GM20431 (cell line): ENCODE measurements around the gene PREP.
"Not testable (repeated sequence)": the region's sequence is repeated elsewhere in the genome, so short reads cannot be mapped to it uniquely, and the experiment has no call there.

Experiments used
- in situ Hi-C: fragments of 300-500 bp; cut with MseI, MboI; formaldehyde crosslinking; loops from one replicate; pipeline ENCODE4 v1.15.0; 2020; ENCODE audit warnings: low sequenced_read_pairs; ENCODE audit not compliant: unreplicated experiment

PREP gene

DNA sequence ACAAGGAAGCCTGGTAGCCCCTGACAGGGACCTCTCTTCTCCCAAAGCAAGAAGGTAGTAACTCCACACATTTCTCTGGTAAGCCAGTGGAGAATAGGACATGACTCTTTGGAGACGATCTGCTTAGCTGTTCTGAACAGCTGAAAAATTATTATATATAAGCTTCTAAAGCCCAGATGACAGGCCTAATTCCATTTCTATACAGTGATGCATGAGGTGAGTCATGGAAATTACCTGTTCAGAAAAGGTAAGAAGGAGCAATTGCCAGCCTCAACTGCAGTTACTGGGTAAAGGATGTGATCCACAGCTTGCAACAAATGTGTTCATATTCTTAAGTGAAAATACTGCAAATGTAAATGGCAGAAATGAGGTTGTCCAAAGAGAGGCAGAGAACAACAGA lies 54.0 kb downstream of the PREP start:
- in situ Hi-C loops: no loop called here

GRCh38 chr6:105346052-105346451 lies 56.8 kb downstream of the PREP start:
- in situ Hi-C loops: no loop called here

- in situ Hi-C loops: no loop called here
Observed at GRCh38 chr6:105345506-105345905, 57.4 kb downstream of the PREP start.

DNA sequence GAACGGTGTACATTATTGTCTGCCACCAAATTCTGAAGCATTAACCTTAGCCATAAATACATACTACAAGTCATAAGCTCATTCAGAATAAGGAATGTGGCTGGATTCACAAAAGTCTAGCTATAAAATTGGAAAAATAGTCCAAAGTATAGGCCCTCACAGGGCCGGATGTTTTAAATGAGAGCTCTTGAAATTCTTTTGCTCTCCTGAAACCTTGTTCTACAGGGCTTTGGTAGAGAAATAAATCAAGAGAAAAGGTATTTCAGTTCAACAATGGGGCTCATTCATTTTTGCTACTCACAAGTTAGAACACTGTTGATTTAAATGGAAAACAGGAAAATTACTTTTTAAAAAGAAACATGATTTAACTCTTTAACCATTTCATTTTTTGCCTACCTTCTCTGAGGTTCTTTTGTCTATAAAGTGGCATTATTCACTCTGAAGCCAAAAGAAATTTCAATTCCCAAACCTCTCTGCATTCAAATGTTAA lies 58.0 kb downstream of the PREP start:
- in situ Hi-C loops: no loop called here

GRCh38 chr6:105338350-105338983 lies 64.4 kb downstream of the PREP start:
- in situ Hi-C loops: not testable (repeated sequence)

GRCh38 chr6:105336986-105337385 lies 65.9 kb downstream of the PREP start:
- in situ Hi-C loops: no loop called here

GRCh38 chr6:105332576-105332975 lies 70.3 kb downstream of the PREP start:
- in situ Hi-C loops: no loop called here

- in situ Hi-C loops: no loop called here
Observed at GRCh38 chr6:105331927-105332326, 71.0 kb downstream of the PREP start.

- in situ Hi-C loops: no loop called here
Observed at GRCh38 chr6:105330913-105331312, 72.0 kb downstream of the PREP start.

DNA sequence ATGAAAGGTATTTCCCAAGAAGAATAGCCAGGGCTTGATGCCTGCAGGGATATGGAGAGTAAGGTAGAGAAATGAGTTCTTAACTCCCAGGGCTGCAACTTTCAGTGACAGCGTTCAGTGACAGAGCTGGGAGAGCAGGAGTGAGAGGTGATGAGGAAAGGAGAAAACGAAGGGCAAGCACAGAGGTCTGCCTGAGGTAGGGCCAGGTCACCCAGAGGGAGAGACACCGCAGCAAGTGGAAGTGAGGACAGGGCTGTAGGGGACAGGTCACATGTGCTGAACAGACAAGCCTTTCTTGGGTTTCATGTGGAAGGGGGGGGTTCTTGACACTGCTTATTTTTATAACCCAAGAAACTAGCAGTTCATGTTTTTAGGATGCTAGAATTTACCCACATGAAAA lies 72.5 kb downstream of the PREP start:
- in situ Hi-C loops: no loop called here

DNA sequence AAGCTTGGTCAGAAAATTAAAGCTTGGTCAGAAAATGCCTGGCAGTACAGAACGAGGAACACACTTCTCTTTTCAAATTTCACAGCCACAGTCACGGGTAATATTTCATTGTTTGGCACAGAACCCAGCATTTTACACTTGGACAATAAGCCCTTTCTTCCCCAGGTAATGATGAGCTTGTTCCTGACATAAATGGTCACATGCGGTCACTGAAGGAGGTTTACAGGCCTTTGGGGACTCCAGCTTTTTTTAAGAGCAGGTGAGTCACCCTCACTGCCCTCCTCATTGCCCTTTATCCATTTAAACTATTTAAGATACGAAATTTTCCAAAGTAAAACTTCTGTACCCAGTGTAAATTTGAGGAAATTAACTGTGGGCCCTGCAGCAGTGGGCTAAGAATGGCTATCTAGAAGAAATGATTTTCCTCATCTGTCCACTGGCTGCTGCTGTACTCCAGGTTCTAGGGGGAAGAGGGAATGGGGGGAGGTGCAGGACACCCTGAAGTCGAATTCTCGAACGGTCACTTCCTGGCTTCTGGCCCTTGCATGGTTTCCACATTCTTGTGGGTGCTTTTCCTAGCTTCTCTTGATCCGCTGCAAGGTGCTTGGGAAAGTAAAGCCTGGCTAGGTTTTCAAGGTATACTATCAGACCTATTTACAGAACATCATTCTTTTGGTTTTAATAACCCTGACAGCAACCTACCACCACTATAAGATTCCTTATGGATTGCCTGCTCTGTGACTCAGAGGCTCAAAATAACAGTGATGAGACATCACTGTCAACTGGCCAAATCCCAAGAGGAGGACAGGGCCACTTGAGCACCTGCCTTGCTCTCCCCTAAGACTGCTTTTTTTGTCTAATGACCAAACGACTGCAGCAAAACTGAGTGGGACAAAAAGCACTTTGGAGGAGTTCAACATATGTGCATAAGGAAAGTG lies 75.8 kb downstream of the PREP start:
- in situ Hi-C loops: no loop called here

- in situ Hi-C loops: no loop called here
Observed at GRCh38 chr6:105326216-105326615, 76.7 kb downstream of the PREP start.

DNA sequence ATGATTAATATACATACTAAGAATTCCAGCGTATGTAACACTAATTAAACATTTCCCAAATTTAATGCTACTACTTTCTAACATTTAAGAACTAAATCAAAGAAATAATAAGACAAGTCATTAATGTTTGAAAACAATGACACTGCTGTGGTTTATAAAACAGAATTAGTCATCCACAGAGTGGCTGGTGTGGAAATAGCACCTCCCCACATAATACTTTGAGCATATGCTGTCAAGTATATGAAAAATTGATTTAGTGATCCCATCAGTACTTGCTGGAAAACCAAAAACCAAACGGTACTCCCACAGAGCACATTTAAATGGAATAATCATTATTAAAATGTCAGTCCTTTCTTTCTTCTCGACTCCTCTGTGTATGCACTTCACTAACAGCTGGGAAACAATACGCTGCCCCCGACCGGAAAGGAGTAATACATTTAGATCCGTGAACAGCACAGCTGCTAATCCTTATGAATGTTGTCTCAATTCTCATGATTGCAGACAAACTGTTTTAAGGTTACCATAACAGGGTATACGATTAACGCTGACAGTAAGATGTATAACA lies 78.4 kb downstream of the PREP start:
- in situ Hi-C loops: no loop called here

- in situ Hi-C loops: no loop called here
Observed at GRCh38 chr6:105322499-105323225, 80.2 kb downstream of the PREP start.

DNA sequence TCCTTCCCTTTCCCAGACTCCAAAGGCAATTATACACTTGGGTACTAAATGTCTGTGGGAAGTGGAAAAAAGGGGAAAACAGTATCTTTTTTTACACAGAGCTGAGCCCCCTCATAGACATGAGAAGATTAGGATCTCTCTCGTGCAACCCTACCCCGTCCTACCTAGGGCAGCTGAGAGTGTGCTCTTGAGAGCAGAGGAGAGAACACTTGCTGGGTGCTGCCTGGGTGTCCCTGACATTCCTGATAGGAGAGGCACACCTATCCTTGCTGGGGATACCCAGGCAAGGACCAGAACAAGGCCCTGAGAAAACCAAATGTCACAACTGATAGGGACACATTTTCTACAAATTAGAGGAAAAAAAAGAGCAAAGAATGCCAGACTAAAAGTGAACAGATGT lies 81.2 kb downstream of the PREP start:
- in situ Hi-C loops: no loop called here

GRCh38 chr6:105321207-105321606 lies 81.7 kb downstream of the PREP start:
- in situ Hi-C loops: no loop called here

DNA sequence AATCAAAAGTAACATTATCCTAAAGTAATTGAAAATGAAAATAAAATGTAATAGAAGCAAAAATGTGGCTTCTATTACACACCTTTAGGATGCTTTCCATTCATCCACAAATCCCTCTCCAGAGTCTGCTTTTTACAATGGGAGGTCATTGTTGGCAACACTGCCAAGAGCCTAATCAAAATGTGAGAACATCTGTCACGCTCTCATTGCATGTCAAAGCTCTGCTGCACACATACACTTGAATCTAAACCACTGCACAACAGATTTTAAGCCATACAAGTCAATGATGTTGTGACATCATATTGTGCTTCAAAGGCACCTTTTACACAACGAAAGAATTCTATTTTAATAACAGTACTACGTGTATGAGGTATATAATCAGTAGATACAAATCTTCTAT lies 82.1 kb downstream of the PREP start:
- in situ Hi-C loops: no loop called here

GRCh38 chr6:105320271-105320670 lies 82.6 kb downstream of the PREP start:
- in situ Hi-C loops: no loop called here

GRCh38 chr6:105319331-105319730 lies 83.6 kb downstream of the PREP start:
- in situ Hi-C loops: no loop called here

- in situ Hi-C loops: no loop called here
Observed at GRCh38 chr6:105318660-105319059, 84.2 kb downstream of the PREP start.
